Measurements from ENCODE around the gene CCDC12.

The CCDC12 gene

DNA sequence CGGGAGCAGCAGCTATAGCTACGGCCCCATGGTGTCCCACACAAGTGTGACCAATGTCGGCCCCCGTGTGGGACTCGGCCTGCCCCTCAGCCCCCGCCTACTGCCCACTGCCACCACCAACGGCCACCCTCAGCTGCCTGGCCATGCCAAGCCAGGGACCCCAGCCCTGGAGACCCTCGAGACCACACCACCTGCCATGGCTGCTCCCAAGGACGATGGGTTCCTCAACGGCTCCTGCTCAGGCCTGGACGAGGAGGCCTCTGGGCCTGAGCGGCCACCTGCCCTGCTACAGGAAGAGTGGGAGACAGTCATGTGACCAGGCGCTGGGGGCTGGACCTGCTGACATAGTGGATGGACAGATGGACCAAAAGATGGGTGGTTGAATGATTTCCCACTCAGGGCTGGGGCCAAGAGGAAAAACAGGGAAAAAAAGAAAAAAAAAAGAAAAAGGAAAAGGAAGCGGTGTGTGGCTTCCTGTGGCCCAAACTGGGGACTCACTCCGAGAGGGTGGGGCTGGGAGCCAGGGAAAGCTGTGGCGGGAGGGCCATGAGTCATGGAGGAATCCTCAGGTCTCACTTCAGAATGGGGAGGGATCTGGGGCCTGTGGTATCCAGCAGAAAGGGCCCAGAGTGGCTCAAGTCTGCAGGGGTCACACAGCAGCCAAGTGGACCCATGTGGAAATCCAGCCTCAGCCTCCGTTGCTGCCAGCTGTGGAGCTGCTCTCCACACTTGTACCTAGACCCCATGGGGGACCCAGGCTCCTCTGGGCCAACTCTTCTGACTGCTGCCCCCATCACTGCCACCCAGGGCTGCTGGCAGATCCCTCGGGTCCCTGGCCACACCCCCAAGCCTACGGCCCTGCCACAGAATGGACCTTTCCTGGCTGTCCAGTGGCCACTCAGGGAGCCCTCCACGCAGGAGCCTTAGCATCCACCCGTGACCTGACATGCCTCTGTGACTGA is 72.9 kb downstream of the CCDC12 start:
- no peak for DNase-seq

DNA sequence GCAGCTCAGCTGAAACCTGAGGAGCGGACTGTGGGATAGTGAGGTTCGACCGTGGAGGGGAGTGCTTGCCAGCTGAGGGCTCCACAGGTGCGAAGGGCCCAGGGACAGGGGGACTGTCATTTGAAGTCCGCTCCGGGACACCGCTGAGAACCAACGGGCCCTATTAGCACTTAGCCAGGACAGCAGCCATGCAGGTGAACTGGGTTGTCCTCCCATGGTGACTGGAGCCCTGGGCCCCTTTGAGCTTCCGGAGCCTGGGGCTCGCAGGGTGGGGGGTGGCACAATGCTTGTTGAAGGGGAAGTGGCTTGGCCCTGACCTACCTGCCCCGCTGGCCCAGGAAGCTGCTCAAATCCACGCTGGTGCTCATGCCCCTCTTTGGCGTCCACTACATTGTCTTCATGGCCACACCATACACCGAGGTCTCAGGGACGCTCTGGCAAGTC is 74.3 kb downstream of the CCDC12 start:
- no peak for DNase-seq

DNA sequence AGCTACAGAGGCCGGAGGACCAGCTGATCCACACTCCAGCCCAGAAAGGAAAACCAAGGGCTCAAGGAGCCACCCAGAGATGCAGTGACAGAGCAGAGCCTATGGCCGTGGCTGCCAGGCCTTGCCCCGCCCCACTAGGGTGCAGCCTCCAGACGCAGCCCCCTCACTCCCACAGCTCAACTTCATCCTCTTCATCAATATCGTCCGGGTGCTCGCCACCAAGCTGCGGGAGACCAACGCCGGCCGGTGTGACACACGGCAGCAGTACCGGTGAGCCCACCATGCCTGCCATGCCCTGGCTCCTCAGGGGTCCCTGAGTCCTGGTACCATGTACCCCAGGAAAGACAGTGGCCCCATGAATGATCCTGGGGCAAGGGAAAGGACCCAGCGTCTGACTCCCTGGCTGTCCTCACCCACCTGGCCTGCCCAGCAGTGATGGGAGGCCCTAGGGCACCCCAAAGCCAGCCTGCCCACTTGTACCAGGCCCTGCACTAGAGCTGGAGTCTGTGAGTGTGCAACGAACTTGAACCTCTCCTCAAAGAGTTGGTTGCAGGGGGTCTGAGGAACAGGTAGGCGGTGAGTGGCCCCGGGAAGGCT is 74.9 kb downstream of the CCDC12 start:
- DNase-seq: no peak

DNA sequence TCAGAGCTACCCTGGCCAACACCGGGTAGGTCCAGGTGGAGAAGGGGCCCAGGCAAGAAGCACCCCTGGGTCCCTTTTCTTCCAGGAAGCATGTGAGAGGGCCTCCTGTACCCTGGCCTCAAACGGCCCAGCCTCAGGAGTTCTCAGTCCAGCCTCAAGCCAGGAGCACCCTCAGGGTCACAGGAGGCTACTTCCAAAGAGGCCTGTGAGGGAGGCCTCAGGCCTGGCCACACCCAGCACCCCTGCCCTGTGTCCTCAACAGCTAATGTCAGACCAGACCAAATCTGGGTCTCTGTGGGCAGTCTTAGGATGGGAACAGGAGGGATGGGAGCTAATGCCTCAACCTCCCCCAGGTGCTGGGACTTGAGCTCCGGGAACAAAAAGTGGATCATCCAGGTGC is 75.5 kb downstream of the CCDC12 start:
- DNase-seq: no peak

DNA sequence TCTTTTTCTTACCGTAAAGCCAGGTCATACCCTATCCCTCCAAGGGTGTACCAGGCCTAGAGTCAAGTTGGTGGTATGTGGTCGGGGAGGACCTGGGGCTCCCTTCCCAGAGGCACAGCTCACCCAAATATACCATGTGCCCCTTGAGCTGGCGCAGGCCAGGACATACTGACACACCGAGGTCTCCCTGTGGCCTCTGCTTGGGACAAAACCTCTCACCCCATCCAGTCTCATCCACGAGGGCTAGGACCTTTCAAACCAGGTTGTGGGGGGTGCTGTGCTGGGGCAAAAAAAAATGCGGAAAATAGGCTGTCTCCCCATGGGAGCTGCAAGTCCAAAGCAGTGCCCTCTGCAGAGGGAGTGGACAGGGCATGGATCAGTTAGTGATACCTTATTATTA is 76.2 kb downstream of the CCDC12 start:
- no peak for DNase-seq

DNA sequence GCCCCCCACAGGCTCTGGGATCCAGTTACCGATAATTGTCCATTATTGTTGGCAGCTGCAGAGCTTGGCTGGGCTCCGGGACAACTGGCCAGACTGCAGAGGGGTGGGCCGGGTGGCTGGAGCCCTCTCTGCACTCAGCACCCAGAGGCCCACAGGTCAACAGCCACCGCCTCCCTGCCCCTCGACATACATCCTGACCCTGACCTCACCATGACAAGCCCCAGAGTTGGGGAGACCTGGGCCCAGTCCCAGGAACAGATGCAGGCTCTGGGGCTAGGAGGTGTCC is 76.6 kb downstream of the CCDC12 start:
- no peak for DNase-seq

DNA sequence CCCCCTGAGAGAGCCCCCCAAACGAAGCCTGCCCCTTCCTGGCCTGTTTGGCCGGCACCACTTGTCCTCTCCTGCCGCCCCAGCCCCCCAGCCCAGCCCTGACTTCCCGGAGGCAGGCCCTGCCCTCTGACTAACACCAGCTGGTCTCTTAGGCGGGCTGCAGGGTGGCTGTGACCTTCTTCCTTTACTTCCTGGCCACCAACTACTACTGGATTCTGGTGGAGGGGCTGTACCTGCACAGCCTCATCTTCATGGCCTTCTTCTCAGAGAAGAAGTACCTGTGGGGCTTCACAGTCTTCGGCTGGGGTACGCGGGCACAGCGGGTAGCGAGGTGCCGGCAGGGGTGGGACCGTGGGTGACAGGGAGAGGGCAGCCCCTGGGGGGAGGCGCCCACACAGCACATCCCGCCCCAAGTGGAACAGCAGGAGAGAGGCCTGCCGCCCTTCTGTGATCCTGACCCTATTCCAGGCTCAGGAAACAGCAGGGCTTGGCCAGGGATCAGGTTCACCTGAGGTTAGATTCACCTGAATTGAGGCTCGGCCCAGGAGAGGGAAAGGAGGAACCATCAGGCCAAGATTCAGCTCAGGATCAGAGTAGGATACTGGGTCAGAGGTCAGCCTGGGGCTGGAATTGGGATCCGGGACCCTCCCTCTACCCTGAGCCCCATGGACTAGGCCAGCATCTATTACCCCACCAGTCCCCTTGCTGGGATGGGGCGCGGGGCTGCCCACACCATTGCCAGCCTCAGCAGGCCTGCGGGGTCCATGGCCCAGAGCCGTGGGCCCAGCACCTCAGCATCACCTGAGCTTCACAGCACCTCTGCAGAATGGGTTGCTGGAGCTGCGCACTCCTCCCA is 77.2 kb downstream of the CCDC12 start:
- DNase-seq: no peak

DNA sequence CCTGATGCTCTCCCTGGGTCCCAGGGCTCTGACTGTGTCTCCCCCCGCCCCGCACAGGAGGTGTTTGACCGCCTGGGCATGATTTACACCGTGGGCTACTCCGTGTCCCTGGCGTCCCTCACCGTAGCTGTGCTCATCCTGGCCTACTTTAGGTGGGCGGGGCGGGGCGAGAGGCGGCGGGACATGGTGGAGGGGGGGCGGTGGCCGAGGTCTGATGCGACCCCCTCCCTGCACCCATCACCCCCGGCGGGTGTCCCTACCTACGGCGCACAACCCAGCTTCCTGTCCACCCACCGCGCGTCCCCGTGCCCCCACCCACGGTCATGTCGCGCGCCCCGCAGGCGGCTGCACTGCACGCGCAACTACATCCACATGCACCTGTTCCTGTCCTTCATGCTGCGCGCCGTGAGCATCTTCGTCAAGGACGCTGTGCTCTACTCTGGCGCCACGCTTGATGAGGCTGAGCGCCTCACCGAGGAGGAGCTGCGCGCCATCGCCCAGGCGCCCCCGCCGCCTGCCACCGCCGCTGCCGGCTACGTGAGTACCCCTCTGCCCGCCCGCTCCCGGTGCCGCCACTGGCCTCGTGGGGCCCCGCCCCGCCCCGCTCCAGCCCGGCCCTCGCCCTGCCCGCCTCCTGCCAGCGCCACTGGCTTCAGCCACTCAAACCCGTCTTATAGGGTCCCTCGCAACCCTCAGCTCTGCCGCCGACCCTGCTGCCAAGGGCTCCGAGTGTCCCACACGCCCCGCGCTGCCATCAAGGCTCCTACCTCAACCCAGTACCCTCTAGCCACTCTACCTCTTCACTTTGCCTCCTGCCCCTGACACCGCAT is 78.0 kb downstream of the CCDC12 start:
- DNase-seq: no peak

DNA sequence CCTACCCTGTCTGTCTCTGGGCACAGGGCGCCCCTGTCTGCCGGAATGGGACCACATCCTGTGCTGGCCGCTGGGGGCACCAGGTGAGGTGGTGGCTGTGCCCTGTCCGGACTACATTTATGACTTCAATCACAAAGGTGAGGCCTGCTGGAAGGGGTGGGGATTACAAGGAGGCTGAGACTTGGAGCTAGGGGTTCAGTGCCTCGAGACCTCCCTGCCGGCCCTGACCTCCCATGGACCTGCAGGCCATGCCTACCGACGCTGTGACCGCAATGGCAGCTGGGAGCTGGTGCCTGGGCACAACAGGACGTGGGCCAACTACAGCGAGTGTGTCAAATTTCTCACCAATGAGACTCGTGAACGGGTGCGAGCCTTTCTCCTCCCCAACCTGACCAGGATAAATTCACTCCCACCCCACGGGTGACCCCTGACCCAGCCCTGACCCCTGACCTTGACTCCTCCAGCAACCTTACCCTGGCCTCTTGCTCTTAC is 78.7 kb downstream of the CCDC12 start:
- DNase-seq: no peak

DNA sequence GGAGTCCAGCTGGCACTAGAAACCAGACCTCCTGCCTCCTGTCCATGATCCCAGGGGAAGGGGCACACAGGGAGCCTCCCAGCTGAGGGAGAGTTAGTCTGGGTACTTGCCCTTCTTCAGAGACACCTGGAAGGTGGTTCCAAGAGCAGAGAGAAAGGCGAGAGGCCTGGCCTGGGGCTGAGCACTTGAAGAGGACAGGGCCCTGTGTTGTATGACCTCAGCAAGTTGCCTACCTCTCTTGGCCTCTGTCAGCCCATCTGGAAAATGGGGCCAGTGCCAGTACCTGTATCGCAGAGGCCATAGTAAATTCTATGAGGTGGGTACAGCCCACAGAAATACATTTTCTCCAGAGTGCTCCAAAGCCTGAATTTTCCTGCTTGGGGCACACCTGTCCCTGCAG is 79.5 kb downstream of the CCDC12 start:
- DNase-seq: no peak

DNA sequence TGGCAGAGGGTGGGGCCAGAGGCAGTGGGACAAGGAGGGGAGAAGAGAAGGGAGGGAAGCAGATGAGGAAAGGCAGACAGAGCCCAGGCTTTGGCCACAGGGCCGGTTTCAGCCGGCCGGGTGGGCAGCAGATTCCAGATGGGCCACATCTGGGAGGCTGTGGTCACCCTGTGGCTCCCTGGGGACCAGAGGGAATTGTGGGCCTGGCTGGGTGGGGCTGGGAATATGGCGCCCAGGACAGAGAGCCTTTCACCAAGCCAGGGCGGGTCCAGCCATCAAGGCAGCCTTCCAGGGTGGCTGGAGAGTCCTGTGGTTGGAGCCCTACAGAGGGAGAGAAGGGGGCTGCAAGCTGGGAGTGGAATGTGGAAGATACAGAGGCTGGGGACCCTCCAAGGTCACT is 80.2 kb downstream of the CCDC12 start:
- no peak for DNase-seq

DNA sequence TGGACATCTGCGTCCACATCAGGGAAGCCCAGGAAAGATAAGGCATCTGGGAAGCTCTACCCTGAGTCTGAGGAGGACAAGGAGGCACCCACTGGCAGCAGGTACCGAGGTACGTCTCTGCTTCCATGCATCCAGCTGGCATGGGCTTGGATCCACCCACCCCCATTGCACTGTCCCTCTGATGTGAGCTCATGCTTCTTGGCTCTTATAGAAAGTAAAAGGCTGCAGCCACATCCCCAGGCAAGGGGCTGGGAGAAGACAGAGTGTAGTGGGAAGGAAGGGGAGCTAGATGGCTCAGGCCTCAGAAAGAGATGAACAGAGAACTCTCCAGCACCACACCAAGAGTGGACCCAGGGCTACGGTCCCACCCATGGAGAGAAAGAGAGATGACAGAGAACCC is 80.8 kb downstream of the CCDC12 start:
- no peak for DNase-seq

DNA sequence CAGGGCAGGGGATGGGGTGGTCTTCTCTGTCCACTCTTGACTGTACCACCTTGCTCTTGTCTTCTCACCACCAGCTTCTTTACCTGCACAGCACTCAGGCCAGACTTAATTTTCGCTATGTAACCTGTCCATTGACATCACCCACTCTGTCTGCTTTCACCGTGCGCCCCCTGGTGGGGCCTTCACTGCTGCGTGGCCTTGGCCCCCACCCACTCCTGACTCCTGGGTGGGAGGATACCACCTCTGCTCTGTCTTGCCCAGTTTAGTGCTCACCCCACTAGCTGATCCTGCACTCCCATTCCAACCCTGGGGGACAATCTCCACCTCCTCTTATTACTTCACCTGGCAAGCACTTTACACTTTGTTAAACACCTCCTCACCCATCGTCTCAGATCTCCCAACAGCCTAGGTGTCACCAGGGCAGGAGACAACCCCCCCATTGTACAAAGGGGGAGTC is 81.3 kb downstream of the CCDC12 start:
- DNase-seq: no peak

DNA sequence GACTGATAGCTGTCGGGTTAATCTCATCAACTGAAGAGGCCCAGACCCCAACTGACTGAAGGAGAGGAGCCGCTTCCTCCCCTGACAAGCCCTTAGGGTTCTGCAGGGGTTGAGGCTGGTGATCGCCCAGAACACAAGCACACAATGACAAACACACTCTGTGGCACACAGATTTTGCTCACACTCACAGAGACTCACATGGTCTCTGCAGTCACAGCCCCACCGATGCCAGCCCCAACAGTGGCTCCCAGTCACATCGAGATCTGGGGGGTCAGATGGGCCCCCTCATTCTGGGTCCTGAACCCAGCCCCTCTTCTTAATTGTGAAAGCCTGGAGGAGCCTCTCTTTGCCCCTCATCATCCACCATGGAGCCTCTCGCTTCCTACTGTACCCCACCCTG is 82.3 kb downstream of the CCDC12 start:
- no peak for DNase-seq

DNA sequence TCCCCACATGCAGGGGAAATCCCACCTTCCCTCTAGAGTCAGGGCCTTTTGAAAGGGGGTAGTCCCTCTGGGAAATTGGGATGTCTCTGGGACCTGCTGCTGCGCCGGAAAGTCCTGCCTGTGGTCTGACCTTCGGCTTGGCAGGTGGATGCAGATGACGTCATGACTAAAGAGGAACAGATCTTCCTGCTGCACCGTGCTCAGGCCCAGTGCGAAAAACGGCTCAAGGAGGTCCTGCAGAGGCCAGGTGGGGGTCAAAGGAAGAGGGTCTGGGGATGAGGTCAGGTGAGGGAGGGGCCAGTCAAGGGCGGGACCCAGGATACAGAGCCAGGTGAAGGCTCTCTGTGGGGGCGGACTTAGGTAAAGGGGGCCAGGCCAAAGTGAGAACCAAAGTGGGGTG is 82.8 kb downstream of the CCDC12 start:
- DNase-seq: no peak

DNA sequence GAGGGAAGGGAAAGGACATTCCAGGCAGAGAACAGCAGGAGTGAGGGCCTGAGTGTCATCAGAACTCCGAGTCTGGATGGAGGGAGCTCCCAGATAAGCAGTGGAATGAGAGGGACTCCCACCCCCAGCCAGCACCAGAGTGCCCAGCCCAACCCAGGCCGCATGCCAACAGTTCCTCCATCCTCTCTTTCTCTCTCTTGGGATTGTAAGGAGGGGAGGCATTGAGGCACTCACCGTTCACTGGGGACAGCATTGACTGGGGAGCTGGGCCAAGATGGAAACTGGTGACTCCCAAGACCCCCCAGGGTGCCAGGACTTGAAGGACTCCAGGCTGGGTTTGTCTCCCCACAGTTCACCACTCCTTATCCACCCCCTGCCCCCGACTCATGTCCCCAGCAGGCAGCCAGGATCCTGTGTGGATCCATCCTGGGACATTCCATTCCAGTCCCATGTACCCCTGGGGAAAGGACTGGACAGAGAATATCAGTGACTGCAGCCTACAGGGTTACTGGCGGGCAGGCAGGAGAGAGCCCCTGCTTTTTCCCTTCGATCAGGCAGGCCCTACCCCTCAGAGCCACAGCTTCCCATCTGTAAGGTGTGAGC is 83.3 kb downstream of the CCDC12 start:
- DNase-seq: no peak

DNA sequence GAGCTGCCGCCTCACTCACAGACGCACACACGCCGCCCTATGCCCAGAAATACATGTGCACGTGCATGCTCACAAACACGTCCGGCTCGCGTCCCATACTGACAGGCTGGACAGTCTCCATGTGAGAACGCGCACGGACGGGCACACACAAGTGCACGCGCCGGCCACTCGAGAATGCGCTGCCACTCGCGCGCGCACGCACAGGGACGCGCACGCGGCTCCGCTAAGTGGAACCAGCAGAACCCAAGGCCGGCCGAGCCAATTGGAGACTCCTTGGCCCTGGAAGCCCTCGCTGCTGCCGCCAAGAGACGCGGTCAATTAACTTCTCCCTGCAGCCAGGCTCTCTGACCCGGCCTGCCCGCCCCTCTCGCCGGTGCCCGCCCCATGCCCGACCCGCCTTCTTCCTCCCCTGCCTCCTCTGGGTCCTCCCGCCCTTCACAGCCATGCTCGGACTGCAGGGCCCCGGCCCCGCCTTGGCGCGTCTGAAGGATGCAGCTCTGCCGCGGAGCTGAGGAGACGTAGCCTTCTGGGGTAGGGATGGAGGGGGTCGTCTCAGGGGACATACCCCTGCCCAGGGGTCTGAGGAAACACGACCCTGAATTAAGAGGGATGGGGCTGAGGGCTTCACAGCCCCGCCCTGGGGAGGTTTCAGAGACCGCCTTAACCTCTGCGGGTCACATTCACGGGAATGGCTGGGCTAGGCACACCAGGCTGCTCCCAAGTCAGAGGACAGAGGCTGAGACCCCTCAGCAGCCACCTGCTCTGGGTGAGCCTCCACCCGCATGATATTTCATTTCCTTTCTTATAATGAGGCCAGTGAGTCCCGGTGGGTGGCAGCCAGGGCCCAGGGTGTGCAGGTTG is 84.0 kb downstream of the CCDC12 start:
- no peak for DNase-seq

DNA sequence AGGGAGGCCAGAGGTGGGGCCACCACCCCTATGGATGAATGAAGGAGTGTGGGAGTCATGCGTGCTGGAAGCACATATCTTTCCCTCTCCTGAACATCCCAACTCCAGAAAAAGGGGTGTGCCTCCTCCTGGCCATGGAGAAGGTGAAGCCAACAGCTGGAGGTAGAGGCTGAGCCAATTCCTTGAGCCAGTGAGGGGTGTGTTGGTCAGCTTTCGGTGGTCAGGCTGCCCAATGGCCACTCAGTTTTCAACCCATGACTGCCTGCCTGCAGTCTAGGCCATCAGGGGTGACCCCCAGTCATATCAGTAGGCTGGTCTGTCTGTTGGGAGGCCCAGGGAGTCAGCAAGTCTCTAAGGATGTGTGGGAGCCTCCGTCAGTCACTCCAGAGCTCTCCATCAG is 85.4 kb downstream of the CCDC12 start:
- no peak for DNase-seq

DNA sequence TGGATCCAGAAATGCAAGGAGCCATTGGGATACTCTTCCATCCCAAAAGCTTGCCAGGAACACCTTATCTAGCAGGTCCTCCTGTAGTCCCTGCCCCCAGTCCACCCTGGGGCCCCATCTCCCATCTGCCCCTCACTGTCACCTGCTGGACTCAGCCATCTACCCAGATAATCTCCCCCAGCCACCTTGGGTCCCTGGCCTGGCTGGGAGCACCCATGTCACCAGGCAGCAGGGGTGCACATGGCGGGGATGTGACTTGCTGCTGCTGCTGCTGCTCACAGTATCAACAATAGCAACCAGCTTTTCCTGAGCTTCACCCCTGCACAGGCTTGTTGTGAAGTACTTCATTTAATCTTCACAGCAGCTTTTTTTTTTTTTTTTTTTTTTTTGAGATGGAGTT is 86.4 kb downstream of the CCDC12 start:
- DNase-seq: no peak

DNA sequence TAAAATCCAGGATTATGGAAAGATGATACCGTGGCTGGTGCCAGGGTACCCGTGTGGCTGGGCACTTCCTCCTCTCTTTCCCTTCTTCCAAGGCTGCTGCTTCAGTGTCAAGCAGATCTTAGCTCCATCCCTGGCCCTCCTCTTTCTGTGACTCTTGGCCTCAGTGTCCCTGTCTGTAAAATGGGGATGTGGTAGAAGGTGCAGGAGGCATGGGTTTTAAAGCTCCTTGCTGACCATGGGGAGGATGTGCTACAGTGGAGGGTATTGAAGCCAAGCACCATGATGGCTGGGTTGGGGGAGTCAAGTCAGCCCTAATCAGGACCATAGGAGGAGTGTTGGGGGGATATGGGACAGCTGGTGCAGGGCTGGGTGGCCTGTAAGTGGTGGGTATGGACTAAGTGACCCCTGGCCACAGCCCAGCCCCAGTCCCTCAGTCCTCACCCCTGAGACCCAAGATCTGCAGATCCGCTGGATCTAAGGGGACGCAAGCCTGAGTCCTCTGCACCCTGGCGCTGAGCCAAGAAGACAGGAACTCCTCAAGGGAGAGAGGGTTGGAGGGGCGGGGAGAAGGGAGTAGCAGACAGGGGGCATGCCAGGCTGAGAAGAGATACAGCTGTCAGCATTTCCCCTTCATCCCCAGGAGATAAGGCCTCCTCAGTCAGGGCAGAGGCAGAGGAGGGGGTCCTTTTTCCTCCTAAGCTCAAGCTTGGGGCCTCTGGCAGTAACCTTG is 87.0 kb downstream of the CCDC12 start:
- no peak for DNase-seq

Data from DMS153 (cell line).